Skeletal muscle tissue (tissue), 4 donors: ENCODE data around the gene CRIP2. TPM values are rescaled to one million over a fixed set of nuclear protein-coding genes. Genes with fewer than 3 reads are reported as not detected.

Experiments
- H3K27ac ChIP-seq: one replicate; pipeline ENCODE4 v1.7.0; 2013; ENCODE audit warnings: mild to moderate bottlenecking, low read depth, low read length, inconsistent platforms
- H3K27me3 ChIP-seq, 3 donors: one replicate each; pipeline ENCODE4 v1.7.0; 2013; ENCODE audit warnings: low read length in 3 of 3; ENCODE audit not compliant: control insufficient read depth in 3 of 3, insufficient read depth in 3 of 3
- H3K36me3 ChIP-seq, 3 donors: one replicate each; pipeline ENCODE4 v1.7.0; 2013; ENCODE audit warnings: low read length in 3 of 3; ENCODE audit not compliant: control insufficient read depth in 3 of 3, insufficient read depth in 3 of 3
- H3K4me1 ChIP-seq, 3 donors: one replicate each; pipeline ENCODE4 v1.7.0; 2013; ENCODE audit warnings: low read length in 3 of 3, mild to moderate bottlenecking in 3 of 3; ENCODE audit not compliant: control insufficient read depth in 3 of 3, insufficient read depth in 3 of 3
- H3K4me3 ChIP-seq, 3 donors: one replicate each; pipeline ENCODE4 v1.7.0; 2013; ENCODE audit warnings: low read length in 3 of 3
- H3K9ac ChIP-seq, 3 donors: one replicate each; pipeline ENCODE4 v1.7.0; 2013; ENCODE audit warnings: low read length in 3 of 3, mild to moderate bottlenecking in 3 of 3, moderate library complexity in 2 of 3, low read depth in 1 of 3
- H3K9me3 ChIP-seq, 3 donors: one replicate each; pipeline ENCODE4 v1.7.0; 2013; ENCODE audit warnings: low read length in 3 of 3; ENCODE audit not compliant: control insufficient read depth in 3 of 3
- total RNA-seq: library from RNA; depleted of rRNA; stranded (reverse); fragments of >200 nt; gene quantifications from one replicate; pipeline ENCODE4 v1.2.3, GENCODE V29; 2014
- donor health status: Osteomylitis.

Gene CRIP2
- total RNA-seq, 1 donor from 2014 or later, result 77.8 TPM

GRCh38 chr14:105503935-105504692 is 29.5 kb downstream of the CRIP2 start:
- Histone ChIP-seq H3K4me3 (no peak overlapping the region), H3K27me3 (peaks cover 0 to 7% (median 0%) of the 10 kb centered on the region in 3 donors), H3K9ac (no peak overlapping the region), H3K9me3 (no peaks in the 10 kb centered on the region), H3K36me3 (no peaks in the 10 kb centered on the region), H3K27ac (no peak overlapping the region), H3K4me1 (no peaks in the 10 kb centered on the region)

- H3K9me3 ChIP-seq, result no peaks in the 10 kb centered on the region
- H3K4me1 ChIP-seq, result no peaks in the 10 kb centered on the region
- no peaks in the 10 kb centered on the region for H3K36me3 ChIP-seq
- no peak overlapping the region for H3K27ac ChIP-seq
- H3K9ac ChIP-seq, result no peak overlapping the region
- H3K27me3 ChIP-seq, result peaks cover 0 to 7% (median 4%) of the 10 kb centered on the region in 3 donors
- H3K4me3 ChIP-seq, result no peak overlapping the region
Observed at GRCh38 chr14:105505101-105505500, 30.5 kb downstream of the CRIP2 start.

GRCh38 chr14:105507247-105507646 is 32.6 kb downstream of the CRIP2 start:
- H3K27ac ChIP-seq, result no peak overlapping the region
- H3K9me3 ChIP-seq, result no peaks in the 10 kb centered on the region
- no peak overlapping the region for H3K4me3 ChIP-seq
- no peaks in the 10 kb centered on the region for H3K36me3 ChIP-seq
- no peak overlapping the region for H3K9ac ChIP-seq
- H3K4me1 ChIP-seq, result no peaks in the 10 kb centered on the region
- peaks cover 8 to 19% (median 14%) of the 10 kb centered on the region in 3 donors for H3K27me3 ChIP-seq

- H3K36me3 ChIP-seq, result no peaks in the 10 kb centered on the region
- H3K9ac ChIP-seq, result no peak overlapping the region
- peaks cover 13 to 27% (median 18%) of the 10 kb centered on the region in 3 donors for H3K27me3 ChIP-seq
- no peak overlapping the region for H3K4me3 ChIP-seq
- no peaks in the 10 kb centered on the region for H3K9me3 ChIP-seq
- no peak overlapping the region for H3K27ac ChIP-seq
- no peaks in the 10 kb centered on the region for H3K4me1 ChIP-seq
Observed at GRCh38 chr14:105508069-105508468, 33.4 kb downstream of the CRIP2 start.

GRCh38 chr14:105508601-105509000 is 34.0 kb downstream of the CRIP2 start:
- H3K27me3 ChIP-seq, result peaks cover 13 to 28% (median 18%) of the 10 kb centered on the region in 3 donors

GRCh38 chr14:105517096-105517495 is 42.5 kb downstream of the CRIP2 start:
- no peak overlapping the region for H3K9ac ChIP-seq
- H3K27me3 ChIP-seq, result peaks cover 9 to 21% (median 19%) of the 10 kb centered on the region in 3 donors
- H3K9me3 ChIP-seq, result no peaks in the 10 kb centered on the region

More at GRCh38 chr14:105508601-105509000, 34.0 kb downstream of the CRIP2 start:
- Histone ChIP-seq H3K36me3 (no peaks in the 10 kb centered on the region), H3K4me3 (no peak overlapping the region), H3K9me3 (no peaks in the 10 kb centered on the region), H3K27ac (no peak overlapping the region), H3K4me1 (no peaks in the 10 kb centered on the region), H3K9ac (no peak overlapping the region)

GRCh38 chr14:105519946-105520698 is 45.5 kb downstream of the CRIP2 start:
- Histone ChIP-seq H3K9me3 (no peaks in the 10 kb centered on the region), H3K36me3 (no peaks in the 10 kb centered on the region), H3K4me1 (no peaks in the 10 kb centered on the region), H3K27ac (no peak overlapping the region), H3K27me3 (peaks cover 9 to 13% (median 10%) of the 10 kb centered on the region in 3 donors), H3K9ac (no peak overlapping the region), H3K4me3 (no peak overlapping the region)

More at GRCh38 chr14:105517096-105517495, 42.5 kb downstream of the CRIP2 start:
- Histone ChIP-seq H3K36me3 (no peaks in the 10 kb centered on the region), H3K4me3 (no peak overlapping the region), H3K4me1 (no peaks in the 10 kb centered on the region), H3K27ac (no peak overlapping the region)

- Histone ChIP-seq H3K9ac (no peak overlapping the region), H3K9me3 (no peaks in the 10 kb centered on the region), H3K27ac (no peak overlapping the region), H3K4me3 (no peak overlapping the region), H3K4me1 (peaks cover 18 to 21% (median 19%) of the 10 kb centered on the region in 3 donors), H3K36me3 (no peaks in the 10 kb centered on the region), H3K27me3 (peaks cover 24 to 40% (median 27%) of the 10 kb centered on the region in 3 donors)
Observed at GRCh38 chr14:105525326-105525725, 50.7 kb downstream of the CRIP2 start.

- H3K4me3 ChIP-seq, result peak within 1 kb of the TSS; percentile 14 to 59 (median 45)
- no peaks in the 10 kb centered on the region for H3K36me3 ChIP-seq
- H3K9me3 ChIP-seq, result no peaks in the 10 kb centered on the region
- peaks cover 18 to 21% (median 19%) of the 10 kb centered on the region in 3 donors for H3K4me1 ChIP-seq
- H3K9ac ChIP-seq, result peak within 1 kb of the TSS in 2 of 3 donors; percentile 20 to 50
- H3K27ac ChIP-seq, result no peak within 1 kb of the TSS
- H3K27me3 ChIP-seq, result peaks cover 27 to 46% (median 27%) of the 10 kb centered on the region in 3 donors
Observed at GRCh38 chr14:105525861-105526775, 51.5 kb downstream of the CRIP2 start, which contains the start of gene TMEM121. Gene TMEM121 (plus strand): TSS chr14:105526583. CDS start chr14:105528835, 2,252 bp downstream.
